WTC11 (cell line): ENCODE measurements around the gene WBP4.

Experiments
- CTCF ChIP-seq: fragments of 200-600 bp; IDR thresholded peaks from 2 replicates; pipeline ENCODE4 v1.8.0; 2022; ENCODE audit warnings: antibody characterized with exemption
- E2F5 ChIP-seq: sonication (generic); formaldehyde crosslinking; IDR thresholded peaks from 2 replicates; pipeline ENCODE4 v1.8.1; 2022; ENCODE audit warnings: mild to moderate bottlenecking, moderate library complexity, missing genetic modification reagents
- HMGXB4 ChIP-seq: sonication (generic); formaldehyde crosslinking; IDR thresholded peaks from 2 replicates; pipeline ENCODE4 v1.8.1; 2023; ENCODE audit warnings: mild to moderate bottlenecking, moderate library complexity, missing genetic modification reagents
- NFYB ChIP-seq: sonication (generic); formaldehyde crosslinking; conservative IDR thresholded peaks from 2 replicates; pipeline ENCODE4 v1.8.0; 2022; ENCODE audit warnings: low read depth, missing genetic modification reagents
- SMAD3 ChIP-seq: sonication (generic); formaldehyde crosslinking; IDR thresholded peaks from 2 replicates; pipeline ENCODE4 v1.8.0; 2022; ENCODE audit warnings: missing genetic modification reagents, mild to moderate bottlenecking, borderline replicate concordance
- STAT6 ChIP-seq: sonication (generic); formaldehyde crosslinking; conservative IDR thresholded peaks from 2 replicates; pipeline ENCODE4 v1.8.1; 2023; ENCODE audit warnings: mild to moderate bottlenecking, low read depth, missing genetic modification reagents, moderate library complexity
- TCF7 ChIP-seq: sonication (generic); formaldehyde crosslinking; IDR thresholded peaks from 2 replicates; pipeline ENCODE4 v1.8.0; 2022; ENCODE audit warnings: mild to moderate bottlenecking, low read depth, missing genetic modification reagents, moderate library complexity
- ZNF416 ChIP-seq: fragments of 250-450 bp; sonication (Bioruptor Pico); IDR thresholded peaks from 2 replicates; pipeline ENCODE4 v1.9.0; 2021; ENCODE audit warnings: mild to moderate bottlenecking, inconsistent platforms
- TF ChIP-seq, protein P1 (sequence below): sonication (generic); formaldehyde crosslinking; IDR thresholded peaks from 2 replicates; pipeline ENCODE4 v1.8.1; 2023; ENCODE audit warnings: mild to moderate bottlenecking, missing genetic modification reagents, borderline replicate concordance
- TF ChIP-seq, protein P2 (sequence below): sonication (generic); formaldehyde crosslinking; IDR thresholded peaks from 2 replicates; pipeline ENCODE4 v1.8.0; 2022; ENCODE audit warnings: mild to moderate bottlenecking, missing genetic modification reagents

DNA sequence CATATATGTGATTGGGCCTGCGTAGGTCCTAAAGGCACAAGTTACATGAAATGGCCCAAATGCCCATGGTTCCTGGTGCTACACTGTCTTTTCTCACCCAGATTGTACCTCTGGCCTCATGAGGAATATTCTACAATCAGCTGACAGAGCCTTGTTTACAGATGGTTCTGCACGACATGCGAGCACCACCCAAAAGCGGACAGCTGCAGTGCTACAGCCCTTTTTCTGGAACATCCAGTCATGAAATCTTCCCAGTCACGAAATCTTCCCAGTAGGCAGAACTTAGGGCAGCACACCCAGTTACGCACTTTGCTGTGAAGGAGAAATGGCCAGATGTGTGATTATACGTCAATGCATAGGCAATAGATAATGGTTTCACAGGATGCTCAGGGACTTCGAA is 34.5 kb upstream of the WBP4 start:
- TF ChIP-seq, protein P1, sequence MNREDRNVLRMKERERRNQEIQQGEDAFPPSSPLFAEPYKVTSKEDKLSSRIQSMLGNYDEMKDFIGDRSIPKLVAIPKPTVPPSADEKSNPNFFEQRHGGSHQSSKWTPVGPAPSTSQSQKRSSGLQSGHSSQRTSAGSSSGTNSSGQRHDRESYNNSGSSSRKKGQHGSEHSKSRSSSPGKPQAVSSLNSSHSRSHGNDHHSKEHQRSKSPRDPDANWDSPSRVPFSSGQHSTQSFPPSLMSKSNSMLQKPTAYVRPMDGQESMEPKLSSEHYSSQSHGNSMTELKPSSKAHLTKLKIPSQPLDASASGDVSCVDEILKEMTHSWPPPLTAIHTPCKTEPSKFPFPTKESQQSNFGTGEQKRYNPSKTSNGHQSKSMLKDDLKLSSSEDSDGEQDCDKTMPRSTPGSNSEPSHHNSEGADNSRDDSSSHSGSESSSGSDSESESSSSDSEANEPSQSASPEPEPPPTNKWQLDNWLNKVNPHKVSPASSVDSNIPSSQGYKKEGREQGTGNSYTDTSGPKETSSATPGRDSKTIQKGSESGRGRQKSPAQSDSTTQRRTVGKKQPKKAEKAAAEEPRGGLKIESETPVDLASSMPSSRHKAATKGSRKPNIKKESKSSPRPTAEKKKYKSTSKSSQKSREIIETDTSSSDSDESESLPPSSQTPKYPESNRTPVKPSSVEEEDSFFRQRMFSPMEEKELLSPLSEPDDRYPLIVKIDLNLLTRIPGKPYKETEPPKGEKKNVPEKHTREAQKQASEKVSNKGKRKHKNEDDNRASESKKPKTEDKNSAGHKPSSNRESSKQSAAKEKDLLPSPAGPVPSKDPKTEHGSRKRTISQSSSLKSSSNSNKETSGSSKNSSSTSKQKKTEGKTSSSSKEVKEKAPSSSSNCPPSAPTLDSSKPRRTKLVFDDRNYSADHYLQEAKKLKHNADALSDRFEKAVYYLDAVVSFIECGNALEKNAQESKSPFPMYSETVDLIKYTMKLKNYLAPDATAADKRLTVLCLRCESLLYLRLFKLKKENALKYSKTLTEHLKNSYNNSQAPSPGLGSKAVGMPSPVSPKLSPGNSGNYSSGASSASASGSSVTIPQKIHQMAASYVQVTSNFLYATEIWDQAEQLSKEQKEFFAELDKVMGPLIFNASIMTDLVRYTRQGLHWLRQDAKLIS (CRISPR knock-in tag) = no peak
- TF ChIP-seq CTCF (no peak), TCF7 (CRISPR knock-in tag) (no peak), E2F5 (no peak), ZNF416 (no peak), HMGXB4 (CRISPR knock-in tag) (no peak), SMAD3 (CRISPR knock-in tag) (no peak), NFYB (CRISPR knock-in tag) (no peak), STAT6 (no peak)
- TF ChIP-seq, protein P2, sequence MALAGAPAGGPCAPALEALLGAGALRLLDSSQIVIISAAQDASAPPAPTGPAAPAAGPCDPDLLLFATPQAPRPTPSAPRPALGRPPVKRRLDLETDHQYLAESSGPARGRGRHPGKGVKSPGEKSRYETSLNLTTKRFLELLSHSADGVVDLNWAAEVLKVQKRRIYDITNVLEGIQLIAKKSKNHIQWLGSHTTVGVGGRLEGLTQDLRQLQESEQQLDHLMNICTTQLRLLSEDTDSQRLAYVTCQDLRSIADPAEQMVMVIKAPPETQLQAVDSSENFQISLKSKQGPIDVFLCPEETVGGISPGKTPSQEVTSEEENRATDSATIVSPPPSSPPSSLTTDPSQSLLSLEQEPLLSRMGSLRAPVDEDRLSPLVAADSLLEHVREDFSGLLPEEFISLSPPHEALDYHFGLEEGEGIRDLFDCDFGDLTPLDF = no peak
